Osteocyte (in vitro differentiated cells): ENCODE measurements around the gene DEFB115. TPM values are rescaled to one million over a fixed set of nuclear protein-coding genes. Genes with fewer than 3 reads are reported as not detected.

ENCODE experiments used
- DNase-seq: peaks from one replicate; pipeline ENCODE4 v3.0.0; 2021; ENCODE audit warnings: mixed read lengths; ENCODE audit not compliant: unreplicated experiment; ENCODE audit errors: extremely low spot score
- H3K27ac Mint-ChIP-seq: one replicate; pipeline ENCODE4 v1.8.0; 2021; ENCODE audit warnings: mild to moderate bottlenecking, mixed read lengths; ENCODE audit not compliant: unreplicated experiment
- H3K27me3 Mint-ChIP-seq: one replicate; pipeline ENCODE4 v1.8.0; 2021; ENCODE audit warnings: mixed read lengths; ENCODE audit not compliant: unreplicated experiment
- H3K36me3 Mint-ChIP-seq: one replicate; pipeline ENCODE4 v1.8.0; 2021; ENCODE audit warnings: mixed read lengths; ENCODE audit not compliant: unreplicated experiment
- H3K4me1 Mint-ChIP-seq: one replicate; pipeline ENCODE4 v1.8.0; 2021; ENCODE audit warnings: mixed read lengths; ENCODE audit not compliant: unreplicated experiment
- H3K4me3 Mint-ChIP-seq: one replicate; pipeline ENCODE4 v1.8.0; 2021; ENCODE audit warnings: mild to moderate bottlenecking, moderate library complexity, mixed read lengths; ENCODE audit not compliant: unreplicated experiment
- H3K9me3 Mint-ChIP-seq: one replicate; pipeline ENCODE4 v1.8.0; 2021; ENCODE audit warnings: mixed read lengths; ENCODE audit not compliant: unreplicated experiment
- CTCF ChIP-seq: fragments of 200-600 bp; sonication (generic); IDR thresholded peaks from 2 replicates; pipeline ENCODE4 v1.5.0; 2021; ENCODE audit warnings: antibody characterized with exemption, mild to moderate bottlenecking, moderate library complexity
- long read RNA-seq: library from polyadenylated mRNA; unstranded; transcript quantifications from one replicate; pipeline ENCODE4 v2.0.0, GENCODE V29; 2021
- total RNA-seq: library from RNA; stranded (reverse); gene quantifications from 2 replicates; pipeline ENCODE4 v1.2.1, GENCODE V29; 2021

Gene DEFB115
- not detected in 2 replicates for total RNA-seq
- long read RNA-seq = 0 reads

GRCh38 chr20:31257364-31257763 is at the start of gene DEFB115:
Gene DEFB115, plus strand, starts transcription at chr20:31257664. Its CDS starts 0 bp downstream, at chr20:31257664.
- Mint-ChIP-seq H3K4me1 (no peaks in the 10 kb centered on the region), H3K4me3 (no peak within 1 kb of the TSS), H3K27ac (no peak within 1 kb of the TSS), H3K36me3 (no peaks in the 10 kb centered on the region), H3K27me3 (no peaks in the 10 kb centered on the region), H3K9me3 (peaks cover 65% of the 10 kb centered on the region)
- no peak for DNase-seq
- no peak for TF ChIP-seq CTCF

- Mint-ChIP-seq H3K9me3 (no peaks in the 10 kb centered on the region), H3K36me3 (no peaks in the 10 kb centered on the region), H3K4me1 (no peaks in the 10 kb centered on the region), H3K27me3 (no peaks in the 10 kb centered on the region), H3K27ac (no peak overlapping the region), H3K4me3 (no peak overlapping the region)
- no peak for TF ChIP-seq CTCF
- DNase-seq = no peak
Observed at GRCh38 chr20:31236953-31237352, 20.5 kb upstream of the DEFB115 start.

GRCh38 chr20:31237763-31238162 is 19.7 kb upstream of the DEFB115 start:
- H3K4me3 Mint-ChIP-seq = no peak overlapping the region
- H3K9me3 Mint-ChIP-seq = no peaks in the 10 kb centered on the region
- H3K27ac Mint-ChIP-seq = no peak overlapping the region
- no peaks in the 10 kb centered on the region for H3K36me3 Mint-ChIP-seq
- no peak for TF ChIP-seq CTCF
- no peak for DNase-seq
- no peaks in the 10 kb centered on the region for H3K27me3 Mint-ChIP-seq
- H3K4me1 Mint-ChIP-seq = no peaks in the 10 kb centered on the region

- Mint-ChIP-seq H3K27ac (no peak overlapping the region), H3K4me3 (no peak overlapping the region), H3K4me1 (no peaks in the 10 kb centered on the region), H3K27me3 (no peaks in the 10 kb centered on the region), H3K36me3 (no peaks in the 10 kb centered on the region), H3K9me3 (no peaks in the 10 kb centered on the region)
- TF ChIP-seq CTCF = no peak
- DNase-seq = no peak
Observed at GRCh38 chr20:31239139-31239538, 18.3 kb upstream of the DEFB115 start.

GRCh38 chr20:31256959-31257358 is 505 bp upstream of the DEFB115 start:
- Mint-ChIP-seq H3K9me3 (peaks cover 67% of the 10 kb centered on the region), H3K4me3 (no peak overlapping the region), H3K27me3 (no peaks in the 10 kb centered on the region), H3K27ac (no peak overlapping the region), H3K36me3 (no peaks in the 10 kb centered on the region), H3K4me1 (no peaks in the 10 kb centered on the region)
- no peak for DNase-seq
- no peak for TF ChIP-seq CTCF
